CD8-positive, alpha-beta memory T cell (primary cell): ENCODE measurements around the gene CDK5RAP2. TPM values are rescaled to one million over a fixed set of nuclear protein-coding genes. Genes with fewer than 3 reads are reported as not detected.

Experiments
- CTCF ChIA-PET: fragments of 350-600 bp; sonication (Branson Sonifier 250); formaldehyde crosslinking; loops from one replicate; lab custom pipeline; 2021; ENCODE audit warnings: antibody characterized with exemption; lab: Charles Lee
- POLR2A ChIA-PET: fragments of 350-600 bp; sonication (Branson Sonifier 250); formaldehyde crosslinking; loops from one replicate; lab custom pipeline; 2021; ENCODE audit warnings: antibody characterized with exemption; lab: Charles Lee
- DNase-seq, 5 donors: peaks; one replicate each; pipeline versions ENCODE4 v3.0.0 to v3.0.0-alpha.2; 2020 to 2022; ENCODE audit warnings: mixed read lengths in 1 of 5
- H3K27ac ChIP-seq: one replicate; pipeline ENCODE4 v1.7.0; 2013; ENCODE audit warnings: low read depth, mild to moderate bottlenecking, low read length, moderate library complexity
- H3K27me3 ChIP-seq: 2 replicates; pipeline ENCODE4 v1.7.0; 2013; ENCODE audit warnings: low read length, mild to moderate bottlenecking; ENCODE audit not compliant: insufficient read depth, poor library complexity, severe bottlenecking
- H3K36me3 ChIP-seq: 2 replicates; pipeline ENCODE4 v1.7.0; 2013; ENCODE audit warnings: mild to moderate bottlenecking, low read length, moderate library complexity; ENCODE audit not compliant: insufficient read depth
- H3K4me1 ChIP-seq: 2 replicates; pipeline ENCODE4 v1.7.0; 2013; ENCODE audit warnings: mild to moderate bottlenecking, low read length, moderate library complexity; ENCODE audit not compliant: insufficient read depth
- H3K4me3 ChIP-seq: 2 replicates; pipeline ENCODE4 v1.7.0; 2013; ENCODE audit warnings: mild to moderate bottlenecking, low read length
- H3K9me3 ChIP-seq: 2 replicates; pipeline ENCODE4 v1.7.0; 2013; ENCODE audit warnings: mild to moderate bottlenecking, low read length
- H3K27ac Mint-ChIP-seq, 8 donors: one replicate each; pipeline ENCODE4 v1.8.0; 2020 to 2021; ENCODE audit warnings: mixed read lengths in 8 of 8, mild to moderate bottlenecking in 6 of 8, inconsistent platforms in 3 of 8, moderate library complexity in 3 of 8
- H3K27me3 Mint-ChIP-seq, 2 donors: one replicate each; pipeline ENCODE4 v1.8.0; 2020 to 2021; ENCODE audit warnings: mixed read lengths in 2 of 2, mild to moderate bottlenecking in 1 of 2, moderate library complexity in 1 of 2
- H3K36me3 Mint-ChIP-seq, 3 donors: one replicate each; pipeline ENCODE4 v1.8.0; 2020 to 2021; ENCODE audit warnings: mixed read lengths in 3 of 3, inconsistent platforms in 1 of 3, mild to moderate bottlenecking in 1 of 3
- H3K4me1 Mint-ChIP-seq, 3 donors: one replicate each; pipeline ENCODE4 v1.8.0; 2020 to 2021; ENCODE audit warnings: mixed read lengths in 3 of 3, inconsistent platforms in 1 of 3, mild to moderate bottlenecking in 1 of 3
- H3K4me3 Mint-ChIP-seq, 7 donors: one replicate each; pipeline ENCODE4 v1.8.0; 2020 to 2021; ENCODE audit warnings: mixed read lengths in 7 of 7, mild to moderate bottlenecking in 6 of 7, moderate library complexity in 4 of 7, inconsistent platforms in 2 of 7
- H3K9me3 Mint-ChIP-seq, 5 donors: one replicate each; pipeline ENCODE4 v1.8.0; 2020 to 2022; ENCODE audit warnings: mixed read lengths in 5 of 5, mild to moderate bottlenecking in 3 of 5, moderate library complexity in 2 of 5, inconsistent platforms in 1 of 5
- polyA plus RNA-seq: library from polyadenylated mRNA; unstranded; fragments of 300-500 nt; fragmentation: Illumina TruSeq; gene quantifications from one replicate; pipeline ENCODE4 v1.2.3, GENCODE V29; 2021
- total RNA-seq, 2 experiments: library from RNA; stranded (reverse); gene quantifications; one replicate each; pipeline ENCODE4 v1.2.3, GENCODE V29; 2021

CDK5RAP2 gene
- total and polyA plus RNA-seq, 3 experiments from 2014 or later: 34.0 to 56.8 (median 56.6) TPM

GRCh38 chr9:120348951-120349429 is 231.0 kb downstream of the CDK5RAP2 start:
- Histone ChIP-seq H3K4me3 (no peak overlapping the region), H3K27me3 (no peaks in the 10 kb centered on the region), H3K9me3 (no peaks in the 10 kb centered on the region), H3K4me1 (no peaks in the 10 kb centered on the region), H3K36me3 (no peaks in the 10 kb centered on the region), H3K27ac (no peak overlapping the region)
- CTCF ChIA-PET: no interaction called here
- H3K4me1 Mint-ChIP-seq: peaks cover 0 to 4% (median 0%) of the 10 kb centered on the region in 3 donors
- H3K4me3 Mint-ChIP-seq: no peak overlapping the region
- no peak for DNase-seq
- no peak overlapping the region for H3K27ac Mint-ChIP-seq
- no peaks in the 10 kb centered on the region for H3K27me3 Mint-ChIP-seq
- no peaks in the 10 kb centered on the region for H3K9me3 Mint-ChIP-seq
- no peaks in the 10 kb centered on the region for H3K36me3 Mint-ChIP-seq
- POLR2A ChIA-PET: no interaction called here

GRCh38 chr9:120345379-120345778 is 234.6 kb downstream of the CDK5RAP2 start:
- Histone ChIP-seq H3K27me3 (no peaks in the 10 kb centered on the region), H3K4me1 (no peaks in the 10 kb centered on the region), H3K36me3 (no peaks in the 10 kb centered on the region), H3K9me3 (no peaks in the 10 kb centered on the region), H3K4me3 (no peak overlapping the region), H3K27ac (no peak overlapping the region)
- Mint-ChIP-seq H3K27me3 (peaks cover 0 to 2% of the 10 kb centered on the region in 2 donors), H3K4me3 (no peak overlapping the region), H3K36me3 (no peaks in the 10 kb centered on the region), H3K4me1 (peaks cover 0 to 4% (median 0%) of the 10 kb centered on the region in 3 donors), H3K27ac (no peak overlapping the region), H3K9me3 (no peaks in the 10 kb centered on the region)
- ChIA-PET CTCF (no interaction called here), POLR2A (no interaction called here)
- no peak for DNase-seq

GRCh38 chr9:120344230-120344629 is 235.7 kb downstream of the CDK5RAP2 start:
- POLR2A ChIA-PET: no interaction called here
- H3K27ac Mint-ChIP-seq: no peak overlapping the region

GRCh38 chr9:120343416-120343815 is 236.6 kb downstream of the CDK5RAP2 start:
- H3K9me3 Mint-ChIP-seq: no peaks in the 10 kb centered on the region
- CTCF ChIA-PET: no interaction called here
- no peaks in the 10 kb centered on the region for H3K36me3 Mint-ChIP-seq
- H3K27me3 Mint-ChIP-seq: peaks cover under 1 to 5% of the 10 kb centered on the region in 2 donors
- POLR2A ChIA-PET: no interaction called here
- H3K4me1 Mint-ChIP-seq: peaks cover 0 to 4% (median 0%) of the 10 kb centered on the region in 3 donors
- Histone ChIP-seq H3K27me3 (no peaks in the 10 kb centered on the region), H3K9me3 (no peaks in the 10 kb centered on the region), H3K4me1 (no peaks in the 10 kb centered on the region), H3K4me3 (no peak overlapping the region), H3K27ac (no peak overlapping the region), H3K36me3 (no peaks in the 10 kb centered on the region)
- no peak overlapping the region for H3K4me3 Mint-ChIP-seq
- no peak for DNase-seq
- H3K27ac Mint-ChIP-seq: no peak overlapping the region

More at GRCh38 chr9:120344230-120344629, 235.7 kb downstream of the CDK5RAP2 start:
- CTCF ChIA-PET: no interaction called here
- H3K36me3 Mint-ChIP-seq: no peaks in the 10 kb centered on the region
- H3K27me3 ChIP-seq: no peaks in the 10 kb centered on the region
- no peak for DNase-seq
- peaks cover 0 to 4% (median 0%) of the 10 kb centered on the region in 3 donors for H3K4me1 Mint-ChIP-seq
- H3K27me3 Mint-ChIP-seq: peaks cover 0 to 2% of the 10 kb centered on the region in 2 donors
- H3K9me3 Mint-ChIP-seq: no peaks in the 10 kb centered on the region
- no peaks in the 10 kb centered on the region for H3K36me3 ChIP-seq
- no peaks in the 10 kb centered on the region for H3K9me3 ChIP-seq
- H3K4me3 Mint-ChIP-seq: no peak overlapping the region
- no peaks in the 10 kb centered on the region for H3K4me1 ChIP-seq
- no peak overlapping the region for H3K27ac ChIP-seq
- no peak overlapping the region for H3K4me3 ChIP-seq

Other genes starting within 250 kb of the CDK5RAP2 start
- 1 to 10 TPM; 6.9 to 7.0 TPM for gene MEGF9, start 134.3 kb upstream of the CDK5RAP2 start, total RNA-seq
- 3.9 TPM for gene MEGF9, start 134.3 kb upstream of the CDK5RAP2 start, polyA plus RNA-seq
- 10 to 100 TPM; 73.2 to 73.4 TPM for gene FBXW2, start 213.2 kb upstream of the CDK5RAP2 start, total RNA-seq
- gene FBXW2, start 213.2 kb upstream of the CDK5RAP2 start, polyA plus RNA-seq: 39.3 TPM